Fibroblast of lung (primary cell): ENCODE results near the gene DKC1. TPM values are rescaled to one million over a fixed set of nuclear protein-coding genes. Genes with fewer than 3 reads are reported as not detected.

Experiments
- DNase-seq, 2 donors: peaks; one replicate each; pipeline versions ENCODE4 v3.0.0 to v3.0.0-alpha.2; 2010; ENCODE audit warnings: low read depth in 2 of 2
- H2AFZ ChIP-seq: 2 replicates; pipeline ENCODE4 v1.5.1; 2012; ENCODE audit warnings: low read length, control low read depth, inconsistent platforms
- H3K27ac ChIP-seq: 2 replicates; pipeline ENCODE4 v1.5.1; 2011; ENCODE audit warnings: low read length, control low read depth; ENCODE audit not compliant: insufficient read depth
- H3K27me3 ChIP-seq: 2 replicates; pipeline ENCODE4 v1.5.1; 2011; ENCODE audit warnings: mild to moderate bottlenecking, low read length; ENCODE audit not compliant: control insufficient read depth, insufficient read depth
- H3K36me3 ChIP-seq: 2 replicates; pipeline ENCODE4 v1.5.1; 2011; ENCODE audit warnings: low read length; ENCODE audit not compliant: control insufficient read depth, insufficient read depth
- H3K4me1 ChIP-seq: 2 replicates; pipeline ENCODE4 v1.5.1; 2011; ENCODE audit warnings: low read length; ENCODE audit not compliant: control insufficient read depth, insufficient read depth; ENCODE audit errors: extremely low read depth
- H3K4me2 ChIP-seq: 2 replicates; pipeline ENCODE4 v1.5.1; 2011; ENCODE audit warnings: low read length, control low read depth; ENCODE audit not compliant: insufficient read depth; ENCODE audit errors: extremely low read depth
- H3K4me3 ChIP-seq, 4 experiments: fragments of 200-600 bp in 1 of 4; sonication (generic) in 1 of 4; replicated peaks in 1 of 4; 2 replicates each; pipeline ENCODE4 v1.5.1; 2011 to 2016; ENCODE audit warnings: low read length in 4 of 4, low read depth in 3 of 4, mild to moderate bottlenecking in 3 of 4, control low read depth in 2 of 4, inconsistent platforms in 1 of 4, mixed read lengths in 1 of 4; ENCODE audit not compliant: insufficient read depth in 1 of 4; ENCODE audit errors: control extremely low read depth in 1 of 4
- H3K79me2 ChIP-seq: 2 replicates; pipeline ENCODE4 v1.5.1; 2012; ENCODE audit warnings: mild to moderate bottlenecking, low read length, inconsistent platforms; ENCODE audit not compliant: control insufficient read depth, insufficient read depth
- H3K9ac ChIP-seq: 2 replicates; pipeline ENCODE4 v1.5.1; 2011; ENCODE audit warnings: mild to moderate bottlenecking, low read length, control low read depth; ENCODE audit not compliant: insufficient read depth
- H3K9me3 ChIP-seq: 2 replicates; pipeline ENCODE4 v1.5.1; 2012; ENCODE audit warnings: low read depth, low read length; ENCODE audit not compliant: control insufficient read depth, insufficient read depth
- H4K20me1 ChIP-seq: 2 replicates; pipeline ENCODE4 v1.5.1; 2011; ENCODE audit warnings: low read length; ENCODE audit not compliant: control insufficient read depth, insufficient read depth; ENCODE audit errors: extremely low read depth
- CTCF ChIP-seq, 2 donors: IDR thresholded peaks in 1 of 2; conservative IDR thresholded peaks in 1 of 2; 1 replicate in 1 of 2; 2 replicates in 1 of 2; pipeline ENCODE4 v1.5.1; 2011 to 2012; ENCODE audit warnings: low read length in 2 of 2, control low read depth in 1 of 2, inconsistent platforms in 1 of 2, low read depth in 1 of 2, mild to moderate bottlenecking in 1 of 2
- EZH2 ChIP-seq: IDR thresholded peaks from 2 replicates; pipeline ENCODE4 v1.5.1; 2012; ENCODE audit warnings: low read length, control low read depth, mild to moderate bottlenecking; ENCODE audit errors: missing control alignments
- polyA plus RNA-seq, 2 donors: library from polyadenylated mRNA; depleted of rRNA in 1 of 2; stranded (reverse) in 1 of 2; unstranded in 1 of 2; fragments of >200 nt; gene quantifications; 2 replicates each; pipeline ENCODE4 v1.2.1, GENCODE V29; 2011 to 2012; ENCODE audit warnings: missing spikeins in 1 of 2
- total RNA-seq: library from RNA; depleted of rRNA; stranded (reverse); fragments of >200 nt; gene quantifications from 2 replicates; pipeline ENCODE4 v1.2.1, GENCODE V29; 2014

DKC1 gene
- total and polyA plus RNA-seq, 2 donors (not counting 1 experiment from before 2014, with no cell fraction given), result 30.2 to 42.4 TPM

DNA sequence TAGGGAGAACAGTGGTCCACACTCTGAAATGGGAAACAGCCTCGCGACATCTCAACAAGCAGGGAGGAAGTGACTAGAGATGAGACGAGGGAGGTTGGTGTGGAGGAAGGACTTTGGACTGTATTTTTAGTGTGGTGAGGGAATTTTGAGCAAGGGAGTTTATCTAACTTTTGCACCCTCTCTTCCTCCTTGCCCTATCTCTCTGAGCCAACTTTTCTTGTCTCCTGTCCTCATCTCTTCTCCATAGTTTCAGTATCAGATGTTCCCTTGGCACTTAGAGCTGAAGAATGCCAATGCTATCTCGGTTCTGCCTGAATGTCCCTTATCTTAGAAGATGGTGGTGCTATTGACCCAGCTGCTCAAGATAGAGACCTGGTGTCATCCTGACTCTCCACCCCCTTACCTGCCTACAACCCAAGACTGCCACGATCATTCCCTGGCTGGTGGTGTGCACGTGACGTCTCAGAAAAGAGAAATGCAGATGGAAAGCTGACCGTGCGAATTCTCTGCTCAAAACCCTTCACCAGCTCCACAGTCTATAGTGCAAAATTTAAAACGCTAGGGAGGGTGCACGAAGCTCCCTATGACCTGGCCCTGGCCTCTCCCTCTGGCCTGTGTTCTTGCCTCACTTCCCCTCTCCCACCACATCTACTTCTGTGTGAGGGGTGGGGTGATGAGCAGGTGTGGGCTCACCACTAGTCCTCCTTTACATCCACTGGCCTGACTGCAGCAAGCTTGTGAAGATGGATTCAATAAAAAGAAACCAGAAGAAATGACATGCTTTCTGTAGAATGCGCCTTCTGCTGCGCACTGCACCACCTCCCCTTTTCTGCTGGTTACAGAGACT is 21.7 kb downstream of the DKC1 start:
- TF ChIP-seq EZH2, result no peak
- TF ChIP-seq CTCF (conservative IDR thresholded peaks at IDR 0.05 in 1 of 2, IDR thresholded peaks at IDR 0.05 in 1 of 2; ENCODE audit: low read depth in 1 of 2, low read length in 2 of 2), result no peak
- Histone ChIP-seq H2AFZ (no peak overlapping the region), H4K20me1 (no peaks in the 10 kb centered on the region), H3K4me2 (no peak overlapping the region), H3K4me3 (no peak overlapping the region), H3K36me3 (no peaks in the 10 kb centered on the region), H3K27me3 (no peaks in the 10 kb centered on the region), H3K79me2 (no peaks in the 10 kb centered on the region), H3K27ac (no peak overlapping the region), H3K9me3 (no peaks in the 10 kb centered on the region), H3K9ac (no peak overlapping the region), H3K4me1 (no peaks in the 10 kb centered on the region)
- DNase-seq, result no peak

DNA sequence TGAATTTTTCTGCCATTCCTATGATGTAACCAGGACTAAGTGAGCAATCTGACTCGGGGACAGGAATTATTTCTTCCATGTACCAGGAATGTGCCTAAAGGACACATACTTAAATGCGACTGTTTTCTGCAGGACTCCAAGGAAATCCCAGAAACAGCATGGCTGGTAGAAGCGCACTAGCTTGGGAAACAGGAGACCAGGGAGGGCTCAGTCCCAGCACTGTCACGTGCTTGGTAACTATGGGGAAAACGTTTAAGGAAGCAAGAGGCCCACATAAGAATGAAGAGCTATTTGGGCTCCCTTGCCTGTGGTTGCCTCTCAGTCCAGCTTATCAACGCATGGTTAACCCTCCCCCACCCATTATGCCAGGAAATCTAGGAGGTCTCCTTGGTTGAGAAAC is 23.1 kb downstream of the DKC1 start:
- H2AFZ ChIP-seq, result no peak overlapping the region
- no peaks in the 10 kb centered on the region for H3K27me3 ChIP-seq
- no peak overlapping the region for H3K27ac ChIP-seq
- TF ChIP-seq EZH2, result no peak
- TF ChIP-seq CTCF (conservative IDR thresholded peaks at IDR 0.05 in 1 of 2, IDR thresholded peaks at IDR 0.05 in 1 of 2; ENCODE audit: low read depth in 1 of 2, low read length in 2 of 2), result no peak
- no peaks in the 10 kb centered on the region for H3K79me2 ChIP-seq
- H3K4me2 ChIP-seq, result no peak overlapping the region
- no peaks in the 10 kb centered on the region for H3K9me3 ChIP-seq
- no peaks in the 10 kb centered on the region for H3K4me1 ChIP-seq
- DNase-seq, result no peak
- H3K4me3 ChIP-seq, result no peak overlapping the region
- no peak overlapping the region for H3K9ac ChIP-seq
- H3K36me3 ChIP-seq, result no peaks in the 10 kb centered on the region
- no peaks in the 10 kb centered on the region for H4K20me1 ChIP-seq

- Histone ChIP-seq H3K27me3 (no peaks in the 10 kb centered on the region), H3K36me3 (no peaks in the 10 kb centered on the region), H3K27ac (no peak overlapping the region), H3K4me3 (no peak overlapping the region), H3K9me3 (no peaks in the 10 kb centered on the region), H4K20me1 (no peaks in the 10 kb centered on the region), H2AFZ (no peak overlapping the region), H3K4me2 (no peak overlapping the region), H3K9ac (no peak overlapping the region), H3K4me1 (no peaks in the 10 kb centered on the region), H3K79me2 (no peaks in the 10 kb centered on the region)
- no peak for DNase-seq
- TF ChIP-seq CTCF (conservative IDR thresholded peaks at IDR 0.05 in 1 of 2, IDR thresholded peaks at IDR 0.05 in 1 of 2; ENCODE audit: low read depth in 1 of 2, low read length in 2 of 2), result no peak
- TF ChIP-seq EZH2, result no peak
Measured at GRCh38 chrX:154791467-154791866, 28.8 kb downstream of the DKC1 start.
